HEK293 (cell line): ENCODE data around the gene THSD4.

ENCODE experiments used
- CTCF ChIP-seq: fragments of 450-650 bp; formaldehyde crosslinking; IDR thresholded peaks from 2 replicates; pipeline ENCODE4 v1.5.1; 2016; ENCODE audit warnings: missing biosample characterization, missing genetic modification characterization
- KLF10 ChIP-seq: fragments of 450-650 bp; IDR thresholded peaks from 2 replicates; pipeline ENCODE4 v1.5.1; 2018; ENCODE audit warnings: missing biosample characterization, mild to moderate bottlenecking, missing genetic modification characterization
- RBAK ChIP-seq: fragments of 450-650 bp; formaldehyde crosslinking; IDR thresholded peaks from 2 replicates; pipeline ENCODE4 v1.5.1; 2016; ENCODE audit warnings: missing biosample characterization, missing genetic modification characterization
- YY1 ChIP-seq: fragments of 450-650 bp; formaldehyde crosslinking; IDR thresholded peaks from 2 replicates; pipeline ENCODE4 v1.5.1; 2018; ENCODE audit warnings: missing biosample characterization, missing genetic modification characterization
- ZBTB11 ChIP-seq: fragments of 450-650 bp; formaldehyde crosslinking; conservative IDR thresholded peaks from 2 replicates; pipeline ENCODE4 v1.5.1; 2016; ENCODE audit warnings: low read depth, missing biosample characterization, missing genetic modification characterization
- ZNF19 ChIP-seq: fragments of 450-650 bp; formaldehyde crosslinking; IDR thresholded peaks from 2 replicates; pipeline ENCODE4; 2016; ENCODE audit warnings: missing biosample characterization, missing genetic modification characterization, low read depth
- ZNF2 ChIP-seq: fragments of 450-650 bp; formaldehyde crosslinking; IDR thresholded peaks from 2 replicates; pipeline ENCODE4 v1.5.1; 2016; ENCODE audit warnings: missing biosample characterization, missing genetic modification characterization
- ZNF24 ChIP-seq: fragments of 450-650 bp; formaldehyde crosslinking; IDR thresholded peaks from 2 replicates; pipeline ENCODE4 v1.5.1; 2016; ENCODE audit warnings: missing biosample characterization, missing genetic modification characterization
- ZNF341 ChIP-seq: fragments of 450-650 bp; formaldehyde crosslinking; IDR thresholded peaks from 2 replicates; pipeline ENCODE4; 2016; ENCODE audit warnings: low read depth, missing biosample characterization, missing genetic modification characterization
- ZNF549 ChIP-seq: fragments of 450-650 bp; IDR thresholded peaks from 2 replicates; pipeline ENCODE4 v1.5.1; 2018; ENCODE audit warnings: missing biosample characterization, missing genetic modification characterization, mild to moderate bottlenecking, inconsistent platforms, moderate library complexity
- ZNF660 ChIP-seq: fragments of 450-650 bp; IDR thresholded peaks from 2 replicates; pipeline ENCODE4 v1.5.1; 2018; ENCODE audit warnings: missing biosample characterization, mild to moderate bottlenecking, missing genetic modification characterization
- ZSCAN16 ChIP-seq: fragments of 450-650 bp; formaldehyde crosslinking; IDR thresholded peaks from 2 replicates; pipeline ENCODE4 v1.5.1; 2016; ENCODE audit warnings: missing biosample characterization, missing genetic modification characterization

GRCh38 chr15:71509139-71509538 is 393.9 kb downstream of the THSD4 start:
- TF ChIP-seq CTCF (tag by site-specific recombination), result no peak
- no peak for TF ChIP-seq ZNF19 (tag by site-specific recombination)
- TF ChIP-seq ZNF24 (tag by site-specific recombination), result no peak
- TF ChIP-seq KLF10 (tag by site-specific recombination), result no peak
- no peak for TF ChIP-seq ZBTB11
- TF ChIP-seq ZNF2 (tag by site-specific recombination), result no peak
- no peak for TF ChIP-seq ZNF660 (tag by site-specific recombination)
- TF ChIP-seq ZSCAN16 (tag by site-specific recombination), result no peak
- no peak for TF ChIP-seq ZNF549
- no peak for TF ChIP-seq ZNF341
- no peak for TF ChIP-seq RBAK
- TF ChIP-seq YY1, result no peak
